Measurements from ENCODE around the gene ZNF536. TPM values are rescaled to one million over a fixed set of nuclear protein-coding genes. Genes with fewer than 3 reads are reported as not detected.

ZNF536 gene
- total and polyA plus RNA-seq, 4 donors, result 0.50 to 1.2 (median 0.62) TPM; not detected in 1

DNA sequence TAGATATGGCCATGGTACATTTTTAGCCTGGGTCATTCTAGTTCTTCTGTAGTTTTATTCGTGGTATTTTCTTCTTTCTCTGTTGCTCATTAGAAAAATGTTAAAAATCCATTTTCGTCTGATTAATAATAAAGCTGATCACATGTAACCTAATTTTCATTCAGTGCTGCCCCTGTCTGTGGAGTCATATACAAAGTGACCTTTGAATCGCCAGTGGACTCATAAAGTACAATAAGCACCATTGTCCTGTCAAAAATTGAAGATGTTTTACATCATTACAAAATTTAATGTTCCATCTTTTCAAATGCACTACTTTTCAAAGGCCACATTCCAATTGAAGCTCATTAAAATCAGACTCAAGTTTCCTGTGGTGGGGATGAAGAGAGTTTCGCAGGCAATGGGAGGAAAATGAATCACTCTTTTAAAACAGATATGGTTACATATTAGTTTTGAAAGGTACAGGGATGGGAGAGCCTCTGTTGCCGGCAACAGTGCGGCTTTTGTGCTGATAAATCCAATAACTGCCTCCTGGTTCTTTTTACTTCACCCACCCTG is 205.4 kb downstream of the ZNF536 start:
- intact Hi-C loops (cut with DNase I), result no loop called here
- ATAC-seq (ENCODE audit: low FRiP score) (no peak), DNase-seq (no peak)
- H3K4me3 ChIP-seq (ENCODE audit: low read length in 2 of 2), result no peak overlapping the region
- H3K4me1 ChIP-seq (ENCODE audit: control insufficient read depth in 1 of 2, insufficient read depth in 2 of 2, low read length in 2 of 2), result no peaks in the 10 kb centered on the region
- 66 to 73% methylated on average over 6 of the region's 6 CpGs for WGBS, 2 donors
- H3K9me3 ChIP-seq (ENCODE audit: control insufficient read depth, low read length), result no peaks in the 10 kb centered on the region
- no peaks in the 10 kb centered on the region for H3K27me3 ChIP-seq (ENCODE audit: control insufficient read depth in 1 of 2, insufficient read depth in 2 of 2, low read length in 1 of 2)
- H3K36me3 ChIP-seq (ENCODE audit: control insufficient read depth in 1 of 2, insufficient read depth in 2 of 2, low read length in 1 of 2), result no peaks in the 10 kb centered on the region
- H3K27ac ChIP-seq (ENCODE audit: low read depth in 1 of 2, low read length in 2 of 2), result no peak overlapping the region

DNA sequence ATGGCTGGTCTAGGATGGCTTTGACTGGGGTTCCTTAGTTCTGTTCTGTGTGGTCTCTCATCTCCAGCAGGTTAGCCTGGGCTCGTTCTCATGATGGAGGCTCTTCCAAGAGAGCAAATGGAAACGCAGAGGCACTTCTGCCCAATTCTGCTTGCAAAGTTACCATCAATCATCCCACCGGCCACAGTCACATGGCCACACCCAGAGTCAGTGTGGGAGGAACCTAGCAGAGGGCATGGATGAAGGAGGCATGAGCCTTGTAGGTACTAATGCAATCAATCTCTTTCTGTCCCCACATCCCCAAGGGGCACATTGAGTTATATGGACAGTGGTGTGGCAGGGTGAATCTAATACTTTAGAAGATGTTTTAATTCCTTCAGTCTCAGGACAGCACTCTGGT is 207.2 kb downstream of the ZNF536 start:
- Histone ChIP-seq H3K27me3 (ENCODE audit: control insufficient read depth in 1 of 2, insufficient read depth in 2 of 2, low read length in 1 of 2) (no peaks in the 10 kb centered on the region), H3K36me3 (ENCODE audit: control insufficient read depth in 1 of 2, insufficient read depth in 2 of 2, low read length in 1 of 2) (no peaks in the 10 kb centered on the region), H3K27ac (ENCODE audit: low read depth in 1 of 2, low read length in 2 of 2) (no peak overlapping the region), H3K9me3 (ENCODE audit: control insufficient read depth, low read length) (no peaks in the 10 kb centered on the region), H3K4me3 (ENCODE audit: low read length in 2 of 2) (no peak overlapping the region), H3K4me1 (ENCODE audit: control insufficient read depth in 1 of 2, insufficient read depth in 2 of 2, low read length in 2 of 2) (no peaks in the 10 kb centered on the region)
- ATAC-seq (ENCODE audit: low FRiP score) (no peak), DNase-seq (no peak)
- 69 to 74% methylated on average over 3 of the region's 3 CpGs for WGBS, 2 donors
- intact Hi-C loops (cut with DNase I), result no loop called here

DNA sequence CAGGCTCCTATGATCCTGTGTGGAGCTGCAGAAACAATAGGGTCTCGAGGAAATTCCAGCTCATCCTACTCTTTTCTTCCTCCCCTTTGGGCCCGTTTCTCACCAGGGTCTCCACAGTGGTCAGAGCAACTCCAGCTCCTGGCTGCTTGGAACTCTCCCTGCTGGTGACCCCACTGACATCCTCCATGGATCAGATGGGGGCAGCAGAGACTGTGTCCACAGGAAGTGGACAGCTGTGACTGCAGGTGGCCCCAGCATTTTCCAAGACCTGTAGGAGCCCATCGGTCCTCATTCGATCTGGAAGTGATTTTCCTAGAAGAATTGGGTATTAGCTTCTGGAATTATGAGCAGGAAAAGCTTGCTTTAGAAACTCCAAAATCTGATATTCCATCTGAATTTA is 208.5 kb downstream of the ZNF536 start:
- H3K36me3 ChIP-seq (ENCODE audit: control insufficient read depth in 1 of 2, insufficient read depth in 2 of 2, low read length in 1 of 2), result no peaks in the 10 kb centered on the region
- DNase-seq (no peak), ATAC-seq (ENCODE audit: low FRiP score) (no peak)
- H3K4me3 ChIP-seq (ENCODE audit: low read length in 2 of 2), result no peak overlapping the region
- intact Hi-C loops (cut with DNase I), result no loop called here
- no peaks in the 10 kb centered on the region for H3K27me3 ChIP-seq (ENCODE audit: control insufficient read depth in 1 of 2, insufficient read depth in 2 of 2, low read length in 1 of 2)
- H3K4me1 ChIP-seq (ENCODE audit: control insufficient read depth in 1 of 2, insufficient read depth in 2 of 2, low read length in 2 of 2), result no peaks in the 10 kb centered on the region
- H3K27ac ChIP-seq (ENCODE audit: low read depth in 1 of 2, low read length in 2 of 2), result no peak overlapping the region
- H3K9me3 ChIP-seq (ENCODE audit: control insufficient read depth, low read length), result no peaks in the 10 kb centered on the region
- WGBS, 2 donors, result 74 to 82% methylated on average over 4 of the region's 4 CpGs

DNA sequence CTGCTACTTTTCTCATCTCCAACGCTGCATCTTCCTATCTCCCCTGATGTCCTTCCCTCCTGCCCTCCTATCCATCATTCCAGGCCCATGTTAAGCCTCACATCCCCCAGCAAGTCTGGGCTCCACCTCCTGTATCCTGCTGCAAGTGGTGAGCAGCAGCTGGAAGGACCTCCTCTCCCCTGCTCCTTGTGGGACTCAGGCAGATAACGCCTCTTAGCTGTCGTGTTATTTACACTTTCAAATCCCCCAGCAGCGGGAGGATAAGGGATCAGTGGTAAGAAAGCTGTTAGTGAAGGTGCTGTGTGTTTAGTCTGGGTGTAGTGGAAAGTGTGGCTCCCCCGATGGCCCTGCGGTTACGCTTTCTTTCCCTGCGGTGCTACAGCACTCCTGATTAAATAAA is 211.9 kb downstream of the ZNF536 start:
- no peak for DNase-seq
- intact Hi-C loops (cut with DNase I), result no loop called here
- no peaks in the 10 kb centered on the region for H3K4me1 ChIP-seq (ENCODE audit: control insufficient read depth in 1 of 2, insufficient read depth in 2 of 2, low read length in 2 of 2)
- no peak overlapping the region for H3K4me3 ChIP-seq (ENCODE audit: low read length in 2 of 2)
- peaks cover under 1% of the 10 kb centered on the region for H3K9me3 ChIP-seq (ENCODE audit: control insufficient read depth, low read length)
- H3K36me3 ChIP-seq (ENCODE audit: control insufficient read depth in 1 of 2, insufficient read depth in 2 of 2, low read length in 1 of 2), result no peaks in the 10 kb centered on the region
- H3K27me3 ChIP-seq (ENCODE audit: control insufficient read depth in 1 of 2, insufficient read depth in 2 of 2, low read length in 1 of 2), result no peaks in the 10 kb centered on the region
- 43 to 46% methylated on average over 8 of the region's 8 CpGs for whole genome bisulfite sequencing, 2 donors
- ATAC-seq (ENCODE audit: low FRiP score), result no peak
- no peak overlapping the region for H3K27ac ChIP-seq (ENCODE audit: low read depth in 1 of 2, low read length in 2 of 2)

DNA sequence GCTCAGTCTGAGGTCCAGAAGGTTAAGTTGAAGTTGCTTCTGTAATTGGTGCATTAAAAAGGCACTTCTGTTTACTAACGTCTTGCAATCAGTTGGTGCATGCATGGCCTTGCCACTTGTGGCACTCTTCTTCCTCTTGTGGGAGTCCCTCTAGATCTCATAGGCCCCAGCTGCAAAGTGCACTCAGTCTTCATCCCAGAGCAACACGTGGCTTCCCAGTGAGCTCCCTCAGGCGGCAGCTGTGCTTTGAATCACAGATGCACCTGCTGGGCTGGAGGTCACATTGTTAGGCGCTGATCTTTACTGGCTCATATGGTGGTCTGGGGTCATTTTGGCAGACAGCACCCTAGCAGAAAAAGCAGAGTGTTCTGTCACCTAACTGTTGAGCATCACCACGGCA is 215.7 kb downstream of the ZNF536 start:
- DNase-seq, result no peak
- intact Hi-C loops (cut with DNase I), result no loop called here
- no peak overlapping the region for H3K27ac ChIP-seq (ENCODE audit: low read depth in 1 of 2, low read length in 2 of 2)
- no peaks in the 10 kb centered on the region for H3K36me3 ChIP-seq (ENCODE audit: control insufficient read depth in 1 of 2, insufficient read depth in 2 of 2, low read length in 1 of 2)
- 57 to 64% methylated on average over 5 of the region's 5 CpGs for WGBS, 2 donors
- H3K4me1 ChIP-seq (ENCODE audit: control insufficient read depth in 1 of 2, insufficient read depth in 2 of 2, low read length in 2 of 2), result no peaks in the 10 kb centered on the region
- H3K4me3 ChIP-seq (ENCODE audit: low read length in 2 of 2), result no peak overlapping the region
- H3K9me3 ChIP-seq (ENCODE audit: control insufficient read depth, low read length), result peaks cover 2% of the 10 kb centered on the region
- no peak for ATAC-seq (ENCODE audit: low FRiP score)
- no peaks in the 10 kb centered on the region for H3K27me3 ChIP-seq (ENCODE audit: control insufficient read depth in 1 of 2, insufficient read depth in 2 of 2, low read length in 1 of 2)

DNA sequence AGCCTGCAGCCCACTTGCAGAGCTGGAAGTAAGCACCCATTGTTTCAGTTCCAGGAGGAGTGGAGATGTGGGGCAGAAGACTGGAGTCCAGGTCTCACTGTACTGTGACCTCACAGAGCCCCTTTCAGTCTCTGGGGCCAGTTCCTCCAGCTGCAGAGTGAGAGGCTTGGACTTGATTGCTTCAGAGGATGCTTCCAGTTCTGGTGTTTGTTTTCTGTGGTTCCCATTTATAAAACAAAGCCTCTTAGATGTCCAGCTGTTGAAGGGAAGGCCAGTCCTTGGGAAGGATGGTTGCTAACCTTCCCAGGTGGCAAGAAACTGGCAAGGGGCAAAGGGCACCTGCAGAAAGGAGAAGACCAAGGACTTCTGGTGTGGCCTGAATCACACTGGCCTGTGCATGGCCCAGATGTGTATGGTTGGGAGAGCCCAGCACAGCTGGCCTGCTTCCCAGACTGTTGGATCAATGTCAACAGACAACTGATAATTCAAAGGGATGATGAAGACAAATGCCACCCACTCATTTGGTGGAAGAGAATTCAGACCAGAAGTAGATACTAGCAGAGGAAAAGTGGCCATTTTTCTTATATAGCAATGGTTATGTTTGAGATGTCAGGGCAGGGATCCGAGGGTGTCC is 218.5 kb downstream of the ZNF536 start:
- DNase-seq (no peak), ATAC-seq (ENCODE audit: low FRiP score) (no peak)
- 88 to 89% methylated on average over 1 of the region's 1 CpG for WGBS, 2 donors
- peaks cover 2% of the 10 kb centered on the region for H3K9me3 ChIP-seq (ENCODE audit: control insufficient read depth, low read length)
- H3K27me3 ChIP-seq (ENCODE audit: control insufficient read depth in 1 of 2, insufficient read depth in 2 of 2, low read length in 1 of 2), result no peaks in the 10 kb centered on the region
- H3K27ac ChIP-seq (ENCODE audit: low read depth in 1 of 2, low read length in 2 of 2), result no peak overlapping the region
- no peaks in the 10 kb centered on the region for H3K36me3 ChIP-seq (ENCODE audit: control insufficient read depth in 1 of 2, insufficient read depth in 2 of 2, low read length in 1 of 2)
- intact Hi-C loops (cut with DNase I), result no loop called here
- H3K4me1 ChIP-seq (ENCODE audit: control insufficient read depth in 1 of 2, insufficient read depth in 2 of 2, low read length in 2 of 2), result no peaks in the 10 kb centered on the region
- no peak overlapping the region for H3K4me3 ChIP-seq (ENCODE audit: low read length in 2 of 2)

DNA sequence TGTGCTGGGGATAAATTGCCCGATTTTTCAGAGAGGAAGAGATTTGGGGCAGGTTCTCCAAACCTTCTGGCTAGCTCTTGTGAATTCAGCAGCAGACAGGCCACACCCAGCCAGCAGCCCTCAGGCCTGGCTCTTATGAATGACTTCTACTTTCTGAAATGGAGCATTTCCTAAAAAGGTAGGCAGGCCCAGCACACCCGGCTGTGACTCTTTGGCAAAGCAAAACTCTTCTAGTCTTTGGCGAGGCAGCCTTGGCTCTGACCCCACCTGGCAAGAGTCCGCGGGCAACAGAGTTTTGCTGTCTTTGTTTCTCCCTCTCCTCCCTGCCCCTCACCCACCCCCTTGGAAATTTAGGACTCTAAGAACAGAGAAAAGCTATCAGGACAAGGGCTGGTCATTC is 221.2 kb downstream of the ZNF536 start:
- intact Hi-C loops (cut with DNase I), result no loop called here
- Histone ChIP-seq H3K4me1 (ENCODE audit: control insufficient read depth in 1 of 2, insufficient read depth in 2 of 2, low read length in 2 of 2) (peaks cover 0 to 4% of the 10 kb centered on the region in 2 donors), H3K4me3 (ENCODE audit: low read length in 2 of 2) (no peak overlapping the region), H3K9me3 (ENCODE audit: control insufficient read depth, low read length) (peaks cover 2% of the 10 kb centered on the region), H3K27me3 (ENCODE audit: control insufficient read depth in 1 of 2, insufficient read depth in 2 of 2, low read length in 1 of 2) (no peaks in the 10 kb centered on the region), H3K27ac (ENCODE audit: low read depth in 1 of 2, low read length in 2 of 2) (peak overlapping the region in 1 of 2 donors; percentile 47), H3K36me3 (ENCODE audit: control insufficient read depth in 1 of 2, insufficient read depth in 2 of 2, low read length in 1 of 2) (no peaks in the 10 kb centered on the region)
- 7 to 9% methylated on average over 5 of the region's 5 CpGs for WGBS, 2 donors
- DNase-seq (peak in 1 of 2 donors; percentile 66), ATAC-seq (ENCODE audit: low FRiP score) (peak; percentile 60)

DNA sequence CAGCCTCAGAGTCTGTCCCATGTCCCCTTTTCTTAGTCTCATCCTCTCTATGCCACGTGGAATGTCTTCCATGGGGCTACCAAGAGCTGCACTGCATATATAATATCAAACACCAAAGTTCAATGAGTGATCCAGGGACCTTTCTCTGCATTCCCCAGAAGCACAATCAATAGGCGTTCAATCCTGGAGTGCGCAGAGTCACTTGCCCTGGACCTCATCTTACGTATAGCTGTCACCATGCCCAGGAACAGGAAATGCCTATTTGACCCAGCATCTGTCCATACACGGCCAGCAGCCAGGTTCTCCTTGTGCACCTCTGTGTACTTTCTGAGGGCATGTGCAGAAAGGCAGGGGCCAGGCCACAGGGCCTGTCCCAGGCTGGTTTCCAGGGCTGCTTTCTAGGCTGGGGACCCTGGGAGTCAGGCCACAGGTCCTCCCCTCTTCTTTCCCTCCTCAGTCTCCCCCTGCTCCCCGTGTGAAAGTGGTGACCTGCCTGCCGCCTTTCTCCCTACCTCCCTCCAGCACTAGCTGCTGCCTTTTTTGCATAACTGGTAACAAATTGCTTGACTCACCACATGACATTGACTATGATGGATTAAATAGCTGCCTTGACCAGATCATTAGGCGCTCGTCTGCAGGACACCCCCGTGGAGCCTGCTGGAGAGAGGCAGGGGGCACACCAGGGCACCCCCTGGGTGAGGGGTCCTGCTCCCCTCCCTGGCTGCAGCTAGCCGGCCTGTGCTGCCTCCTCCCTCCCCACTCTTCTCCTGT is 222.0 kb downstream of the ZNF536 start:
- Histone ChIP-seq H3K9me3 (ENCODE audit: control insufficient read depth, low read length) (peaks cover under 1% of the 10 kb centered on the region), H3K4me1 (ENCODE audit: control insufficient read depth in 1 of 2, insufficient read depth in 2 of 2, low read length in 2 of 2) (peaks cover 0 to 4% of the 10 kb centered on the region in 2 donors), H3K36me3 (ENCODE audit: control insufficient read depth in 1 of 2, insufficient read depth in 2 of 2, low read length in 1 of 2) (no peaks in the 10 kb centered on the region), H3K27me3 (ENCODE audit: control insufficient read depth in 1 of 2, insufficient read depth in 2 of 2, low read length in 1 of 2) (no peaks in the 10 kb centered on the region), H3K27ac (ENCODE audit: low read depth in 1 of 2, low read length in 2 of 2) (peak overlapping the region in 1 of 2 donors; percentile 26), H3K4me3 (ENCODE audit: low read length in 2 of 2) (no peak overlapping the region)
- no peak for ATAC-seq (ENCODE audit: low FRiP score)
- 50 to 52% methylated on average over 11 of the region's 11 CpGs for WGBS, 2 donors
- DNase-seq, result no peak
- intact Hi-C loops (cut with DNase I), result no loop called here

DNA sequence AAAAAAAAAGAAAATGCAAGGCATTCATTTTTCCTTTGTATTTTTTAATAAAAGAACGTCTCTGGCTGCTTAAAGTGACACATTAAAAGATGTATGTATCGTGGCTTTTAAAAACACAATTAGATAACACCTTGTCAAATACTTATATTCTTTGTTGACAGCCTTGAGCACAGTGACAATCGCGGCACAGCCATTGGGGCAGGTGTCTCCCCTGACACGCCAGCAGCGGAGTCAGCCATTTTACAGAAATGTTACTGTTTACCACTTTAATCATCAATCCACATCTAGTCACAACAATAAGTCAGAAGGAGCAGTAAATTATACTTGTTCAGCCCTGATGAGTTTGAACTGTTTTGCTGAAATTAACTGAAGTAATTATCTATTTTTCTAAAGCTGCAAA is 224.1 kb downstream of the ZNF536 start:
- intact Hi-C loops (cut with DNase I), result no loop called here
- Histone ChIP-seq H3K36me3 (ENCODE audit: control insufficient read depth in 1 of 2, insufficient read depth in 2 of 2, low read length in 1 of 2) (no peaks in the 10 kb centered on the region), H3K4me1 (ENCODE audit: control insufficient read depth in 1 of 2, insufficient read depth in 2 of 2, low read length in 2 of 2) (peaks cover 0 to 4% of the 10 kb centered on the region in 2 donors), H3K4me3 (ENCODE audit: low read length in 2 of 2) (no peak overlapping the region), H3K27me3 (ENCODE audit: control insufficient read depth in 1 of 2, insufficient read depth in 2 of 2, low read length in 1 of 2) (no peaks in the 10 kb centered on the region), H3K27ac (ENCODE audit: low read depth in 1 of 2, low read length in 2 of 2) (no peak overlapping the region), H3K9me3 (ENCODE audit: control insufficient read depth, low read length) (no peaks in the 10 kb centered on the region)
- 53 to 55% methylated on average over 6 of the region's 6 CpGs for WGBS, 2 donors
- ATAC-seq (ENCODE audit: low FRiP score), result no peak
- DNase-seq, result no peak

Data from aorta (tissue), 5 donors.